ENCODE data around the gene AKNAD1.

Gene AKNAD1

DNA sequence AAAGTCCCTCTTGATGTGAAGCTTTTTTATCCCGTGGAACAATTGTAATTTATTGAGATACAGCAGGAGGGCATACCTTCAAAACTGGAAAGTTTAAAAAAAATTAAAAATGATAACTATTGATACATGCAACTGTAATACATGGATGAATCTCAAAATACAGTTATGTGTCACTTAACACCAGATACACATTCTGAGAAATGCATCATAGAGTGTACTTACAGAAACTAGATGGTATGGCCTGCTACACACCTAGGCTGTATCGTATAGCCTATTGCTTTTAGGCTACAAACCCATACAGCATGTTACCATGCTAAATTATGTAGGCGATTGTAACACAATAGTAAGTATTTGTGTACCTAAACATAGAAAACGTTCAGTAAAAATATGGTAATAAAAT lies 7.1 kb upstream of the AKNAD1 start:
- DNase-seq: no peak

DNA sequence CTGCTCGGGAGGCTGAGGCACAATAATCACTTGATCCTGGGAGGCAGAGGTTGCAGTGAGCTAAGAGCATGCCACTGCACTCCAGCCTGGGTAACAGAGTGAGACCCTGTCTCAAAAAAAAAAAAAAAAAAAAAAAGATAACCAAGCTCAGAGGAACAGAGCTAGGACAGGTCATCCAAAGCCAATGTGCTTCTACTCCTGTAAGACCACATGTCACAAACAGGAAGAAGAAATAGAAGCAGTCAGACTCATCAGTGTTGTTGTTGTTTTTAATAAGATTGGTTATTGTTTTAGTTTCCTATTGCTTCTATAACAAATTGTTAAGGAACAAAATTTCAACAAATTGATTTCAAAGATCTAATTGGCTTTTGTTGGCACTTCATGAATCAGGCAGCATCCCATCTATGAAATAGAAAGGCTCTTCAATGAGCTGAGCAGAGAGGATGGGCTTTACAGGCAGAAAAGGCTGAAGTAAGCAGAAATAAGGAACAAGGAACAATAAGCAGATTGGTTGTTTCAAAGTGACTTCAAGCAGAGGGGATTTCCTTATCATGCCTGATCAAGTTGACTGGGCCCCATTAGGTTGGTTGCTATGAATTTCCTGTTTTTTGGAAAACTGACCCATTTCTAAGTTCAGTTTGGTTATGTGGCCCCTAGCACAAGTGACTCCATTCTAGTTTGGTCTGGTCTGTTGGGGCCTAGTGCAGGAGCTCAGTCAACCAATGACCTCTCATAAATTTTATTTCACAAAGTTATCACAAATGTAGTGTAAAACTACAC lies 6.0 kb upstream of the AKNAD1 start:
- no peak for DNase-seq

DNA sequence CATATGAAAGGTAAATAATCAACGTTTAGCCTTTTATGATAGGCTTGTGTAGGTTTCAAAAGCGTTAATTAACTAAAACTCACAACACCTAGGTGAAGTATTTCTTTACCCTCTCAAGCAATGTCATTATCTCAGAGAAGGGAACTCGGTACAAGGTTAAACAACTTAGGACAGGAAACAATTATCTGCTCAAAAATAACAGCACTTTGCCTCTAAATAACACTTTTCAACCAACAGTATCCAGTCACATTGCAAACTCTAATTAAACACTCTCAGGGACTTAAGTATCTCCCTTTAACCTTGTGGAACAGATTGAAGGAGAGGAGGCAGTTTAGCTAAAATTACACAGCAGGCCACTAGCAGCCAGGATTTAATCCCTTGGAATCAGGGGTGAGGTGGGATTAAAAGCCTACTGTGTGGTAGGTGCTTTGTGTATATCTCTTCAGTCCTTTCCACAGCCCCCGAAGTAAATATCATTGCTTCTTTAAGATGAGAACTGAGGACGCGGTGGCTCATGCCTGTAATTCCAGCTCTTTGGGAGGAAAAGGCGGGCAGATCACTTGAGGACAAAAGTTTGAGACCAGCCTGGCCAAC lies 5.2 kb upstream of the AKNAD1 start:
- DNase-seq: no peak

DNA sequence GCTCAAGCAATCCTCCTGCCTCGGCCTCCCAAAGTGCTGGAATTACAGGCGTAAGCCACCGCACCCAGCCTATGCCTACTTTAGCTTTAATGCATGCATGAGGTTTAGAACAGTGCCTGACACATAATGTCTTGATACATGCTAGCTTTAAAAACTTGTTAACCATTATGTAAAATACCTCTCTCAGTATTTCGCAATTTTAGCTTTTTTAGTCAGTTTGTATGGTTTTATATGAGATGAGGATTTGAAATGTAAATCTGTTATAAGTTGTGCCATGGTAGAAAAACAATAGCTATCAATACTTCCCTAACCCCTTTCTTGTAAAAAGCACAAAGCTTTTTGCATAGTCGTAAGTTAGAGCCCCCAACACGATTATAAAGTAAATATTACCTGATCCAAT lies 4.7 kb upstream of the AKNAD1 start:
- DNase-seq: no peak

DNA sequence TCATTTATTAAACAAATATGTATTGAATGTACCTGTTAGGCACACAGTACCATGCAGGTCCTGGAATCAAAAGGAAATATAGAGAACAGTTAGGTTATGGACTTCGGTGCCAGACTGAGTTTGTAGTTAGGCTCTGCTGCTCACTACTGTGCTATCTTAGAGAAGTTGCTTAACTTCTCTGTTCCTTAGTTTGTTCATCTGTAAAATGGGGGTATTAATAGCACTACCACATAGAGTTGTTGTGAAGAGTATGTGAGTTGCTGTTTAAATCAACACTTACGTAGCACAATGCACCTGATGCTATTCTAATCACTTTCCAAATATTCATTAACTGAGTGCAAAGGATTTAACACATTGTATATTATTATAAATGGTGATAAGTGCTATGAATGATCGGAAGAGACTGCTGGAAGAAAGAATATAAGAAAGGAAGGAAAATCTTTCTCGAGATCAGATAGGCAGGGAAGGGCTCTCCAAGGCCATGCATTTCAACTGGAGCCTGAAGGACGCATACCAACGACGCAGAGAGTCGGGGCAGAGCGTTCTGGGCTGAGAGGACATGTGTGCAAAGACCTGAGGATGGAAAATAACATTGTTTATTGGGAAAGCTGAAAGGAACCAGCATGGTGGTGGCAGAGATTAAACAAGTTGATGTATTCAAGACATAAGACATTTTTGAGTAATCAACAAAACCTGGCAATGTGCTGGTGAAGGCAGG lies 3.5 kb upstream of the AKNAD1 start:
- no peak for DNase-seq

DNA sequence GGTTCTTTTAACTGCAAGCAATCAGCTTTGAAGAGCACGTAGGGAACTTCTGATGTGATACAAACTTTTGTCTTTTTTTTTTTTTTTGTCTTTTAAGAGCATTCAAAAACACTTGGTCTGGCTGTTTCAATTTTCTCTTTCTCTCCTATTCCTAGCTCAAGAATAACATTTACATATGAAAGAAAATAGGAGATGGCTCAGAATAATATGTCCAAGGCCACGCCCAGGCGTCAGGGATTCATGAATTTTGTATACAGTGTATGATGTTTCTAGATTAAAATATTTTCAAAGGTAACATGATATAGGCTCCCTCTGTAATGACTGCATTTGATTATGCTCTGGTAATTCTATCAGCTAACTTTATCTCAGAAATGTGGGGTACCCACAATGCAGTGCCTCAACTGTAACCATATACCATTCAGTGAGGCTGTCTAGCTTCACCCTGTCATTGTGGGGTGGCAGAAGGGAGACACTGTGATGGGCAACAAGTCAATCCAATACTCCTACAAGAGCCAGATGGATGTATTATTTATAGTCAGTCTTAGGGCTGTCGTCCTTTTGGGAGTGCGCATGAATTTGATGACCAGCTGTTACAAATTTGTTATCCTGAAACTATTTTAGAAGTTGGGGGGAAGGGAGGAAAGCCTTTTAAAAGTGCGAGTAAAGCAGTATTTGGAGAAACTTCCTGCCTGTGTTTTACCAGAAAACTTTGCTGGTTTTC lies 1.5 kb upstream of the AKNAD1 start:
- no peak for DNase-seq

DNA sequence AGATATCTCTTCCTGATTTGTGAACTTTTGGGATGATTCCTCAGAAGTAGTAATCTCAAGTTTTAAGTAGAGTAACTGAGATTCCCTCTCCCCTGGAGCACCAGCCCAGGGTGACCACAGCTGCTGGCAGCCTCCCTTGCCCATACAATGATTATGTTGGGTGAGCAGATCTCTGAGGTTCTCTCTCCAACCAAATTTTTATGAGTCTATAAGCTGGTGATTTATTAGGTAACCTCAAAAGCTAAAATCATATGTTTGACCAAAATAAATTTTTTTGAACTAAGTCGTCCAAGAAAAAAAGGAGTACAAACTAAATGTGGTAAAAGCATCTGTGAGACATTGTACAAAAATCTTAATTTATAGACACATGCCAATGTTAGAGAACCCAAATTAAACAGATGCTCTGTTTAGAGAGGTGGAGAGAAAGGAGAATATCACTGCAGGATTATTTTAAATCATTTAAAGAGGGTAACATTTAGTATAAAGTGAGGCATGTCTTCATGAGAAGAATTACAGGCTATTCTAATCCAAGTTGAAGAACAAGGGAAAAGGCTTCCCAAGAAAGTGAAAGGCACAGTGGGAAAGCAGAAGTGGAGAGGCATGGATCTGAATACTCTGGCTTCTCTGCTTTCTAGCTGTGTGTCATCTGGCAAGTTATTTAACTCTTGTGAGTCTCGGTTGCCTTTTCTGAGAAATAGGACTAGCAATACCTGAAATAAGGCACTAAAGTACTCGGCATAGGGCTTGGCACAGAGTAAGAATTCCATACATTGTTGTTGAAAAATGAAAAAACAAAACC lies 2.5 kb downstream of the AKNAD1 start:
- DNase-seq: no peak

DNA sequence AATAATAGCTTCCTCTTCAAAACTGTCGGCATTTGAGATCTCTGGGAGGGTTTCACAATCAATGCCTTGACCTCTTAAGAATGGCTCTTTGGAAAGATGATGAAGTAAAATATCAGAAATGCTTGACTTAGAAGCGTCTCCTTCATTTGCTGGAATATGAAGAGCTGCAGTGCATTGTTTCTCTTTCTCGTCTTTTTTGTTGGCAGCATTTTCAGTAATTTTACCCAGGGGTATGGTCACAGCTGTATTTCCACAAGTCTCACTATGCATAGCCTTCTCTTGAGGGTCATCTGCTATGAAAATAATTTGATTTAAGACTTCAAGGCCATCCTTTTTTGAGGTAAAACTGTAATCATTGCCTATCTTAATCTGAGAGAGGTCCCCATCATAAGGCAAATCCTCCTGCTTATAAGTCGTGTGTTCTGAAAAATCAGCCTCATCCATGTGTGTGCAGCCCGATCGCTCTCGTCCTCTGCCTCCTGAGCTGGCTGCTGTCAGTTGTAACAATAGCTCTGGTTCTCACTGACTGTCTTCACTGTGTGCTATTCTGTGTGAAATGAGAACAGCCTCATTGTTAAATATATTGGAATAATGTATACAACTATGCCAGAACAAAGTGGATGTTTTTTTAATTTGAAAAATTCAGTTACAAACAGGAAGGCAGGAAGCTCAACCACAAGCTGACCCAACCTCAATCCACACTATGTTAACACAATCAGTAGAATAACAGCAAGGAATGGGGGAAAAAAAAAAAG lies 4.5 kb downstream of the AKNAD1 start:
- no peak for DNase-seq

DNA sequence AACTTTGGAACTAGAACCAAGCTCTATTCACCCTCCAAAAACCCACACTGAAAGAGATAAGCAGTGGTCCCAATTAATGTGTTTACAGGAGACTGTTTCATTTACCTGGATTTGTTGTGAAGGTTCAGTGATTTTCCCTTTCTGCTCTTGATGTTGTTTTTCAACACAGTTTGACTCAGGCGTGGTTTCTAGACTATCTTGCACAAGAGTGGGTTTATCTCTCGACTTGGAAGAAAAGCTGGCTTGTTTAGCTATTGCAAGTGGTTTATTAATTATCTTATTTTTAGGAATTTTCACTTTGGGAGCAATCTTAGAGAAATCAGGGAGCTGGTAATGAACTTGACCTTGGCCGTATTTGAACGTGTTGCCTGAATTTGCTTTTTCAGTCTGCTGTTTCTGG lies 5.3 kb downstream of the AKNAD1 start:
- no peak for DNase-seq

DNA sequence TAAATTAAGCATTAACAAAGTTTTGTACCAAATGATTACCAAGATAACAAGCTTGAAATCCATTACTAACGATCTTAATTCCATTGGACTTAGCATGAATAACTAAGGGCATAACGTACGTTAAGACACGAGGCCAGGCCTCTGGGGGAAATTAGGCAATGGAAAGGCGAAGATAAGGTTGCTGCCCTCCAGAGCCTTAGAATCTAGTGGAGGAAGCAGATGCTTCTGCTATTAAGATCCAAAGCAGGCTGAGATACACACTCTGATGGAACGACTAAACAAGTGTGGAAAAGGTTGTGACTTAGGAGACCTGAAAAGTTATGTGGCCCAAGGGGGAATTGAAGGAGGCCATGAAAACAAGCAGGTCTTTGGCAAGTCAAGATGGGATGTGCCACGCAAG lies 6.0 kb downstream of the AKNAD1 start:
- DNase-seq: no peak

DNA sequence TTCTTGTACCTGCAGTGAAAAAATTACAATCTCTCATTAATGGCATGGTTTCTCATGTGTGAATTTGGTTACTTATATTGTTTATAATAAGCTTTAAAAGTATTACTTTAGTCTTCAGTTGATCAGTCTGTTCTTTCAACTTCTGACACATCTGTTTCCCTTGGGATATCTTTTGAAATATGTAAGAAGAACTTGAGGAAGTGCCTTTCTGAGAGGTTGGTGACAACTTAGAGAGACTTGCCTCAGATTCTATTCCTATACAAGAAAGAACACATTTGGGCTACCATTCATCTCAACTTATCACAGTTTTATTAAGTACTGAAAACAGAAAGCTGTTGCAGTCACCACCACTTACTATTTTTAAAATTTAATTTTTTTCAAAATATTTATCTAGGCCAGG lies 8.1 kb downstream of the AKNAD1 start:
- no peak for DNase-seq

DNA sequence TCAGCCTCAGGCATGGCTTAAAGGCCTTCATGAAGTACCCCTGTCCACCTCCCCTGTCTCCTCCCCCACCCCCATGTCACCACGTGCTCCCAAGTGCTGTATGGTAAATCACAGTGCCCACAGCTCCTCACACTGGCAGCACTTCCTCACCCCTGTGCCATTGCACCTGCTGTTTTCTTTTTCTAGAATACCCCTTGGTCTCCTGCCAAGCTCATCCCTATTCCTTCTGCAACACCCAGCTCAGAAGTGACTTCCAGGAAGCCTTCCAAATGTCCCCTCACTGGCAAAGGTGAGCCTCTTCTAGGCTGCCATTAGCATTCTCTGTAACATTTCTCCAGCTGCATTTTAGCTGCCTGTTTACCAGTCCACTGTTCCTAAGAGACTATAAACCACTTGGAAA lies 9.4 kb downstream of the AKNAD1 start:
- peak; percentile 88 for DNase-seq

DNA sequence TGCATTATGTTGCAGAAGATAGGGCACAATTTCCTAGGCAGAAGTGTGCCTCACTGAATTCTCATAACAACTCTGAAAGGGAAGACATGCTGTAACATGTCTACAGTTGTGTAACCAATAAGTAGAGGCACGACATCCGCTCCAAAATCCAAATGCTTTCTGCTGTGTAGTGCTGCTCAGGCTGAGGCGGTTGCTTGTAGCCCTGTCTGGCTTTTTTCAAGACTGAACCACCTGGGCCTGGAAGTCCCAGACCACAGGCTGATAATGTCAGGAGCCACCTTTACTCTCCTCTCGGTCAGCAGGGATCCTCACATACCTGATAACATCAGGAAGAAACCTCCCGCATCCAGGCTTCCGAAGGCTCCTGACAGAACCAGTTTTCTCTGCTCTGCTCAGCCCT lies 10.9 kb downstream of the AKNAD1 start:
- no peak for DNase-seq

DNA sequence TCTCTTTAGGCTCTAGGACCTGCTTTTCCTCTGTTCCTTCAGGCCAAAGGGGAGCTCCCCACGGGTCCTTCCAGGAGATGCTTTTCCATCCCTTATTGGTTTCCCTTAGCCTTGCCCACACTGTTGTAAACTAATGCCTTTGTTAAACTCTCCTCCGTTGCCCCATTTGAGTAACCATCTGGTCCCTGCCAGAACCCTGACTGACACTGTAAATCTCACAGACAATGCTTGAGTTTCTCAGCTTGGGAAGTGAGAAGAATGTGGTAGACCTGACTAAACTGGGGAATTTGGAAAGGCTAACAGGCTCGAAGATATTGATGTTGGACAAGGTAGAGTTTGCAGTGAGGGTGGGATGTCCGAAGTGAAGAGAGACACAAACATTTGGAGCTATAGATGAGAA lies 11.4 kb downstream of the AKNAD1 start:
- DNase-seq: no peak

DNA sequence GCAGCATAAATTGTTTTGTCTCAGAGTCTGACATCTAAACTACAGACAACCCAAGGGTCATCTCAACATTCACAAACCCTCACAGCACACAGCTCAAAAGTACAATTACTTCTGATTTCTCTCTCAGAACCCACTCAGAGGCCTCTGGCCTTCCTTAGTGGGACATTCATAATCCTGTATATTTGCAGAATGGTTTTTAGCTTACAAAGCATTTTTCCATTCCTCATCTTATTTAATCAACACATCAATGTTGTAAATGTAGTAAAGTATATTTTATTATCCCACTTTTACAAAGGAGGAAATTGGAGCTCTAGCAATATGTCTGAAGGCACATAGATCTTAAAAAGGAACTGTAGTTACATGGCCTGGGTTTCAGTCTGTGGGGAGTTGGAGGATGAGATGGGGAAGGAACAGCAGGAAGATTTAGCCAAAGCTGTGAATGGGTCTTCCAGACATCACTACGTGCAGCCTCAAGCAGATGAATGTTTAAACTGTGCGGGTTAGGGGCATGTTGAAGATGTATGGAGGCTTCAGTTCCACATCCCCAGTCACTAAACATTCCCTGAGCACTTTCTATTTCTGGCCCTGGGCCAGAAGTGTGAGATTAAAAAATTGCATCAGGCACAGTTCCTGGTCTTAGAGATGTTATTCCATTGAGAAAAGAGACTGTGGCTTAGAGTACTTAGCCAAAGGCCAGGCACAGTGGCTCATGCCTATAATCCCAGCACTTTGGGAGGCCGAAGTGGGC lies 13.3 kb downstream of the AKNAD1 start:
- DNase-seq: no peak

DNA sequence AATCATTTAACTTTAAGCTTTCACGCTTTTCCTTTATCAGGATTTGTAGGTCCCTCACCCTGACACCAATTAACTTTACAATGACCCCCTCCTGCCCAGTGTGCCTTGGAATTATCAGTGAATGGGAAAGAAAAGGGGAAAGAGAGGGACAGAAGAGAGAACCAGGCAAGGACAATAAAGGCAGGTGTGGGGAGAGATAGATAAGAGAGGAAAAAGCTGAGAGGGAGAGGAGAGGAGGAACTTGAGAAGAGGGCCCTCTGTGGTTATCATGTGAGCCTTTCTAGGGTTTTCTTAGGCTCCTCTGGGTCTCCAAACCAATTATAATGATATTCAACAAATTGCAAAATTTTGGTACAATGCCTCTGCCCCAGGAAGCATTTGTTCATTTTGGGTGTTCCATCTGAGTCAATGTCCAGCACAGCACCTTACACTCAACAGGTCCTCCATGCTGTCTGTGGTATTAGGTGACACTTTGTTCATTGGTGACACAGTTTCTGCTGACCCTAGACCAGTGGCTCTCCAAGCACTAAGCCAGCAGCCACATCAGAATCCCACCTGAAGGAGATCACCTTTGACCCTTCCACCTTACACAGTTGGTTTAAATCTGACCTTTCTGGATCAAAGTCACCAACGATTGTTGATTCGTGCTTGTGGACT lies 14.2 kb downstream of the AKNAD1 start:
- DNase-seq: no peak

DNA sequence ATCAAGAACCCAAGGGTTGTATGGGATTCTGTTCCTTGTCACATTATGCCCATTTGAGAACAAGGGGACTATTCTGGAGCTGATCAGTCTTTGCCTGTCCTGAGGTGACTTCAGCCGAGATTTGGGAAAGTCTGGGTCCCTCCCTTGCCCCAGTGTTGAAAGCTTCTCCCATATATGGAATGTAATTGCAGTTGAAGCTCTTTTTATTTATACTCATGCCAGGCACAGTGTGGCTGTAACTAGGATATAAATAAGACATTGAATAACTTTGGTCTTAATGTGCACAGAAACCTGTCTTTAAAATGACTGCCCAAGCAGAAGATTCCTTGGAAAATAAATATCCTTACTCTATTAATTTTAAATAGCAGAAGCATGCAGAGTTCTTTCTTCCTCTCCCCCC lies 15.2 kb downstream of the AKNAD1 start:
- no peak for DNase-seq

DNA sequence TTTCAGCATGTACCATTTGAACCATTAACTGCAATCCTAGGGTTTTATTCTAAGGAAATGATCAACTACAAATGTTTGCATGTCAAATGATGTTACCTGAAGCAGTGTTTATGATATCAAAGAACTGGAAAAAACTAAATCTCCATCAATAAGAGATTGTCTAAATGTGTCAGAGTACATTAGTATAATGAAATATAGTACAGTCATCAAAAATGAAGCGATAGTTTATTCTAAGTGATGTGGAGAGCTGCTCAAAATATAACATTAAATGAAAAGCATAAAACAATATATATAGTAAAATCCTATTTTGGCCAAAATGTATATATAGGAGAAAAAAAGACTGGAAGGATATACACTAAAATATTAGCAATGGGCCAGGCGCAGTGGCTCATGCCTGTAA lies 24.0 kb downstream of the AKNAD1 start:
- DNase-seq: no peak

DNA sequence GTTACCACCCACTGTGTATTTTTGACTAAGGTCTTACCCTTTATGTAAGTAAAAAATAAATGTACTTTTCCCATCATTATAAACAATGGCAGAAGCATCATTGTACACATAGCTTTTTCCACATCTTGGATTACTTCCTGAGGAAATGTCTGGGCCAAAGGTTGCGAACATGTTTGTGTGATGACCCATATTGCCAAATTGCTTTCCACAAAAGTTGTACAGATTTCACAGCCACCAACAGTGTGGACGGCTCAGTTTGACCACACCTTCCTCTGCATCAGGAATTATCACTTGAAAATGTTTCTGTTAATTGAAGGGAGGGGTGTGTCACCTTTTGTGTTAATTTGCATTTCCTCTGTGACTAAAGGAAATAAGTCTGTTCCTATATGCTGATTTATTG lies 25.7 kb downstream of the AKNAD1 start:
- no peak for DNase-seq

DNA sequence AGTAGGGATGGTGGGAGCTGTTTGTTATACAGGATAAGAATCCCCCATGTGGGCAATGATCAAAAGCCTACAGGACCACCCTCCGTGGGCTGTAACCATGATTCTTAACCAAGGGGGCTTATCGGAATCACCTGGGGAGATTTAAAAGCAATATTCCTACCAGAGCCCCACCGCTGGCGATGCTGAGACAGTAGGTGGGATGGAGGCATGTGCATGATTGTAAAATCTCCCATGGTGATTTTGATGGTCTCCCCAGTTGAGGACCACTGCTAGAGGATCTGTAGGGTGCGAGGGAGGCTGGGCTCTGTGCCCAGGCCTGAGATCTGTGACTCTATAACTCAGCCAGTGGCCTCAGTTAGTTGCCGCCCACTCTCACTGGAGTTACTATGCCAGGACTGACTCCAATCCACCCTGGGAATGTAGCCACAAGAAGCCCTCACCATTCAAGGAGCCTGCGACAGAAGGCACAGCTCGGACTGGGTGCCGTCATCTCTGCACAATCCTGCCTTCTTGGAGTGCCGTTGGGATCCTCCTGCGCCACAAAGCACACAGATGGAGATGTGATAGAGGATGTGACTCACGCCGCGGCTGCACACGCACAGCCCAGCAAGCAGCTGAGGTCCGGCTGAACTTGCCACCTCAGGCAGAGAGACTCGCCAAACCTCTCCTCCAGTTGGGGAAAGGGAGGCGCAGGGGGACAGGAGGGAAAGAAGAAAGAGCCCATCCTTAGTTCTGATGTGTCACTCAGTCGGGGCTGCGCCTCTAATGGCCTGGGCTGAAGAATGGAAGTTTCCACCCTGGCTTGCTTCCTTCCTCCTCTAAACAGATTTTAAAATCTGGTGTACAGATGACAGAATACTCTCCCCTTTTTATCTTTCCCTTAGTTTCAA lies 26.5 kb downstream of the AKNAD1 start:
- no peak for DNase-seq

Measured in NCI-H2029 treated with DMSO at 0.1 percent for 48 hours (cell line).